Stimulated activated CD4-positive, alpha-beta T cell treated with anti-CD3 and anti-CD28 coated beads, Interleukin-12 subunit alpha, Interleukin-12 subunit beta, amount 100 ng/mL, for 24 hours (primary cell): ENCODE measurements around the gene HIBCH.
"Not testable (repeated sequence)": the region's sequence is repeated elsewhere in the genome, so short reads cannot be mapped to it uniquely, and the experiment has no call there.

ENCODE experiments used
- DNase-seq, 2 experiments: peaks; one replicate each; pipeline ENCODE4 v3.0.0-alpha.2; 2020; ENCODE audit warnings: low read depth in 2 of 2

Gene HIBCH

DNA sequence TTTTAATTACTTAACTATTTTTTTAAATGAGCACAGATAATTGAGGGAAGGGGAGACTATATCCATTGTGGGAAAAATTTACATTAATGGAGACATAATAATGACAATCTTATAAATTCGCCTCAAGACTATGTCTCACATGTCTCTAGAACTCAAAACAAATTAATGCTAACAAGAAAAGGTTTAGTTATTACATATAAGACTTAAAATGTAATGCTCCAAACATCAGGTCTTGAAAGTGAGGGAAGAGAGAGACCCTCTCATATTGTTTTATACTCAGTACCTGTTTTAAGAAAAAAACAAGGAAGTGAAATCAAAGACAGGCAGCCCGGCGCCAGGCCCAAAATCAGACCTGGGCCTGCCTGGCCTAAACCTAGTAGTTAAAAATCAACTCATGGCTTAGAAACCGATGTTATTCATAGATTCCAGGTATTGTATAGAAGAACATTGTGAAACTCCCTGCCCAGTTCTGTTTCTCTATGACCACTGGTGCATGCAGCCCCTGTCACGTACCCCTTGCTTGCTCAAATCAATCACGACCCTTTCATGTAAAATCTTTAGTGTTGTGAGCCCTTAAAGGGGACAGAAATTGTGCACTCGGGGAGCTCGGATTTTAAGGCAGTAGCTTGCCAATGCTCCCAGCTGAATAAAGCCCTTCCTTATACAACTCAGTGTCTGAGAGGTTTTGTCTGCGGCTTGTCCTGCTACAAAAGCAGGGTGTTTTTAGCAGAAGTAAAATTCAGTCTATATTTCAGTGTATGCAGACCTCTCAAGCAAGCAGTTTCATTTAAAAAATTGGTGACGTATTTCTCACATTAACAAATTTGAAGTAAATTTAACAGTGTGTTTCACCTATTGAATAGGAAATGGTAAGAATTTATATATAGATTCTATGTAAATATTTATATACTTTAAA, 161.8 kb downstream of the HIBCH start:
- not testable (repeated sequence) for DNase-seq

DNA sequence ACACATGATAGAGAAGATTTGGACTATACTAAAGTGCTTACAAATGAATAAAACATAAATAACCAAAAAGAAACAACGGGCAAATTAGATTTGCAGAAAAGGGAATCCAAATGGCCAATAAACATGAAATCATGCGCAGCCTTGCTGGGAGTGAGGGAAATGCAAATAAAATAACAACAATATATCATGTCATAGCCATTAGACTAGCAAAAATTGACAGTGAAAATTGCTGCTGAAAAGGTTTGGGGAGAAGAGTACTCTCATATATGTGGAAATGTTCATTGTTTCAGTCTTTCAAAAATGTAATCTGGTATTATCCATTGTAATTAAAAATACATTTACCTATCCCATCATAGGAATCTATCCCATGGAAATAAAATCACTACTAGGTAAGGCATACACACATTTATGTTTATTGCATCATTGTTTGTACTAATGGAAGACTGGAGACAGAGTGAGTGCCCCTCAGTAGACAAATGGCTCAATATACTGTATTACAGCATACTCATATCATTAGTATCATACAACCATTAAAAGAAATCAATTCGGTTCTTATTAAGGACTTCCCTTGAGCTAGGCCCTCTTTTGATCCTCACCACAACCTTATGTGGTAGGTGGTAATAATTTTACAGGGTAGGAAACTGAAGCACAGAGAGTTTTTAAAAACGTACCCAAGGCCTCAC, 163.0 kb downstream of the HIBCH start:
- DNase-seq, result no peak
